ENCODE data around the gene IL4R.

- no peak for TF ChIP-seq CTCF (IDR thresholded peaks at IDR 0.05)
- TF ChIP-seq POLR2A (IDR thresholded peaks at IDR 0.05), result no peak
Measured at GRCh38 chr16:27353853-27354252, 40.1 kb downstream of the IL4R start.
